ENCODE measurements around the gene RNF13.
"Not testable (repeated sequence)": the region's sequence is repeated elsewhere in the genome, so short reads cannot be mapped to it uniquely, and the experiment has no call there.

RNF13 gene

DNA sequence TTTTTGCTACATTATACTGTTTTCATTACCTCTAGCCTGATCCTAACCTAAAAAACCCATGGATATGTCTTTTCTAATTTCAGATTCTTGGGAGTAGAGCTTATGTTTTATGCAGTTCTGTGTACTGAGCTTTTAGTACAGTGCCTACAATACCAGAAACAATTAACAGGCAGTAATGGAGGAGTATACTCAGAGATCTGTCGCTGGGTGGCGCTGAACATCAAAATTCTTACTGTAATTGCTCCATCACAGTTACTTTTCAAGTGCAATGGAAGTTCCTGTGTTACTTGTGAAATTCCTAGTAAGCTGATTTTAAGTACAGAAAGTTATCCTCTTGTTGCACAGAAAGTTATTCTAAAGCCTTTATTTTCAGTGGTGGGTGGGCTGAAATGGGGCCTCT lies 66.9 kb downstream of the RNF13 start:
- CTCF ChIA-PET: interaction anchor here (0.7 to 1.8 kb wide), 6 partner anchors 12 to 305 kb away, joined by 3 to 6 read pairs (median 3); no protein-coding TSS in a partner anchor
- peak; percentile 54 for DNase-seq
- Mint-ChIP-seq H3K4me3 (no peak overlapping the region), H3K27me3 (no peaks in the 10 kb centered on the region), H3K36me3 (peaks cover 9% of the 10 kb centered on the region), H3K9me3 (peaks cover 6% of the 10 kb centered on the region), H3K4me1 (peaks cover 5% of the 10 kb centered on the region), H3K27ac (no peak overlapping the region)

DNA sequence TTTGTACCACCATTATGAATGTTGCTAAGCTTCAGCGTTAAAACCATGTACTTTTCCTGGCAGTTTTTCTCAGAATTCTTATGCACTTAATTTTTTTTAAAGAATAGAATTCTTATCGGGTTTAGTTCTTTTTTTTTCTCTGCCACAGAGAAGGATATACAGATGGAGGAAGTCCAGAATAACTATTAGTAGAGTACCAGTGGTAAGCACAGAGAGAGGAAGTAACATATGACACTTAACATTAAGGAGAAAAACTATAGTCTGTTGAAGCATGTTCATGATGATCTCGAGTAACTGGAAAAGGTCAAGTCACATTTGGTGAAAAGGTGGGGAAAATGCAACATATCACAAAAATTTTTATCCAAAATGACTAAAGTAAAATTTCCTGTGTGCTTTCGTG lies 68.9 kb downstream of the RNF13 start:
- no peak for DNase-seq
- peaks cover 13% of the 10 kb centered on the region for H3K36me3 Mint-ChIP-seq
- H3K9me3 Mint-ChIP-seq: peaks cover 6% of the 10 kb centered on the region
- peaks cover 11% of the 10 kb centered on the region for H3K4me1 Mint-ChIP-seq
- CTCF ChIA-PET: interaction anchor here (1.2 kb wide), 1 partner anchor 9 kb away, joined by 3 read pairs; no protein-coding TSS in a partner anchor
- H3K27ac Mint-ChIP-seq: no peak overlapping the region
- H3K4me3 Mint-ChIP-seq: no peak overlapping the region
- no peaks in the 10 kb centered on the region for H3K27me3 Mint-ChIP-seq

DNA sequence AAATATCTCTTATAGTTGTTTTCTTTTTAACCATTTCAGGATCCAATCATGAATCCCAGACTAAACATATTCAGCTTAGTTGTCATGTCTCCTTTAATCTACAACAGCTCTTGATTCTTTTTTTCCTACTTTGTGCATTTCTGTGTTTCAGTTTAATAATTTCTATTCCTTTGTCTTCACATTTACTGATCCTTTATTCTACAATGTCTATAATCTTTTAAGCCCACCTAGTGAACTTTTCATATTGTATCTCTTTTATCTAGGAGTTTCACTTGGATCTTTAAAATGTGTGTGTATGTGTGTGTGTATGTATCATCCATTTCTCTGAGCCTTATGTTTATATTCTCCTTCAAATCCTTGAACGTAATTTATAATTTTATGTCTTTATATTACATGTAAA lies 70.1 kb downstream of the RNF13 start:
- peaks cover 6% of the 10 kb centered on the region for H3K9me3 Mint-ChIP-seq
- H3K4me1 Mint-ChIP-seq: peaks cover 11% of the 10 kb centered on the region
- CTCF ChIA-PET: interaction anchor here (1.0 kb wide), 1 partner anchor 82 kb away, joined by 3 read pairs; no protein-coding TSS in a partner anchor

DNA sequence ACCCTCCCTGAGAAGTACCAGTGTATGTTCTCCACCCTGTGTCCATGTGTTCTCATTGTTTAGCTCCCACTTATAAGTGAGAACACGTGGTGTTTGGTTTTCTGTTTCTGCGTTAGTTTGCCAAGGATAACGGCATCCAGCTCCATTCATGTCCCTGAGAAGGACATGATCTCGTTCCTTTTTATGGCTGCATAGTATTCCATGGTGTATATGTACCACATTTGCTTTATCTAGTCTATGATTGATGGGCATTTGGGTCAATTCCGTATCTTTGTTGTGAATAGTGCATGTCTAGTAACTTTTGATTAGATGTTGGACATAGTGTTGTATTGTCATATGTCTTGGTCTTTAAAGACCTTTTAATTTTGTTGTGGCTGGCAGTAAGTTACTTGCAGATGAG lies 70.8 kb downstream of the RNF13 start:
- not testable (repeated sequence) for H3K27ac Mint-ChIP-seq, H3K9me3 Mint-ChIP-seq, H3K27me3 Mint-ChIP-seq, H3K4me3 Mint-ChIP-seq, DNase-seq
- peaks cover 19% of the 10 kb centered on the region for H3K36me3 Mint-ChIP-seq
- CTCF ChIA-PET: interaction anchor here (1.0 kb wide), 1 partner anchor 83 kb away, joined by 3 read pairs; no protein-coding TSS in a partner anchor
- peaks cover 11% of the 10 kb centered on the region for H3K4me1 Mint-ChIP-seq

More for the DNA sequence above, 70.1 kb downstream of the RNF13 start:
- no peaks in the 10 kb centered on the region for H3K27me3 Mint-ChIP-seq
- no peak overlapping the region for H3K27ac Mint-ChIP-seq
- no peak overlapping the region for H3K4me3 Mint-ChIP-seq
- peaks cover 17% of the 10 kb centered on the region for H3K36me3 Mint-ChIP-seq
- no peak for DNase-seq

DNA sequence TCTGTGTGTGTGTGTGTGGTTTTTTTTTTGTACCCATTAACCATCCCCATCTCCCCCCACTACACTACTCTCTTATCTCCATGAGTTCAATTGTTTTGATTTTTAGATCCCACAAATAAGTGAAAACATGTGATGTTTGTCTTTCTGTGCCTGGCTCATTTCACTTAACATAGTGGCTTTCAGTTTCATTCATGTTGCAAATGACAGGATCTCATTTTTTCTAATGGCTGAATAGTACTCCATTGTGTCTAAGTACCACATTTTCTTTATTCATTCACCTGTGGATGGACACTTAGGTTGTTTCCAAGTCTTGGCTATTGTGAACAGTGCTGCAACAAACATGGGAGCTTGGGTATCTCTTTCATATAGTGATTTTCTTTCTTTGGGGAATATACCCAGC lies 71.8 kb downstream of the RNF13 start:
- DNase-seq, H3K27ac Mint-ChIP-seq, H3K27me3 Mint-ChIP-seq, H3K4me3 Mint-ChIP-seq, CTCF ChIA-PET, H3K9me3 Mint-ChIP-seq: not testable (repeated sequence)
- peaks cover 19% of the 10 kb centered on the region for H3K36me3 Mint-ChIP-seq
- peaks cover 11% of the 10 kb centered on the region for H3K4me1 Mint-ChIP-seq

DNA sequence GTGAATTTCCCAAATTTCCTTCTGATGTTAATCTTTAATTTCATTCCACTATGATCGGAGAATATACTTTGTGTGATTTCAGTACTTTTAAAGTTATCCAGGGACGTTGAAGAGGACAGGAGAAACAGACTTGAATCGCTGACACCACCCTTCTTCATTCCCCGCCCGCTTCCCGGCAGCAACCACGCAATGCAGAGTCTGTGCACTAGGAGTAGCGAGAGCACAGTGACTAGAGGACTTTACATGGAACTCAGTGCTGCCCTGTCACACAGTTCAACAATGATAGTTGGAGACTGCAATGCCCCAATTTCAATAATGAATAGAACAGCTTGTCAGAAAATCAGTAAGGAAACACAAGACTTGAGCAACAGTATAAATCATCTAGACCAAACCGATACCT lies 73.9 kb downstream of the RNF13 start:
- Mint-ChIP-seq H3K27me3 (no peaks in the 10 kb centered on the region), H3K4me1 (peaks cover 11% of the 10 kb centered on the region), H3K4me3 (no peak overlapping the region), H3K9me3 (peaks cover 6% of the 10 kb centered on the region), H3K36me3 (peaks cover 21% of the 10 kb centered on the region), H3K27ac (no peak overlapping the region)
- CTCF ChIA-PET: no interaction called here
- DNase-seq: no peak

DNA sequence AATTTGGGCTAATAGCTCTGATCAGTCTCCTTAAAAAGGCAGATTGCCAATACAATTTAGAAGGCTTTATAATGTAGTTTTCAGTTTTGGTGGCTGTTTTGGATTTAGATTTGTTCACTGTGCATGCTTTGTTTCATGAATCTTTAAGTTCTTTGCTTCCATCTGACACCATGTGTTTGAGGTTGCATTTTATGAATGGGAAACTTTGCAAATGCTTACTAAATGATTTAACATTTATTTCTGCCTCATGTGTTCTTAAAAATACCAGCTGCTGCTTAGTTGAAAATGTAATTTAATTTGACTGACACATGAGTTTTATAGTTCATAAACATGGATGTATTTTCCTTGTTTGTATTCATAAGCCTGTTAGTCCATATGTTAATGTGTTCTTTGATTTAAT lies 78.6 kb downstream of the RNF13 start:
- no peak for DNase-seq
- Mint-ChIP-seq H3K4me3 (no peak overlapping the region), H3K27me3 (no peaks in the 10 kb centered on the region), H3K9me3 (no peaks in the 10 kb centered on the region), H3K27ac (no peak overlapping the region), H3K4me1 (no peaks in the 10 kb centered on the region), H3K36me3 (peaks cover 13% of the 10 kb centered on the region)
- CTCF ChIA-PET: interaction anchor here (0.8 to 2.0 kb wide), 2 partner anchors 12 to 14 kb away, joined by 3 to 6 read pairs; no protein-coding TSS in a partner anchor

DNA sequence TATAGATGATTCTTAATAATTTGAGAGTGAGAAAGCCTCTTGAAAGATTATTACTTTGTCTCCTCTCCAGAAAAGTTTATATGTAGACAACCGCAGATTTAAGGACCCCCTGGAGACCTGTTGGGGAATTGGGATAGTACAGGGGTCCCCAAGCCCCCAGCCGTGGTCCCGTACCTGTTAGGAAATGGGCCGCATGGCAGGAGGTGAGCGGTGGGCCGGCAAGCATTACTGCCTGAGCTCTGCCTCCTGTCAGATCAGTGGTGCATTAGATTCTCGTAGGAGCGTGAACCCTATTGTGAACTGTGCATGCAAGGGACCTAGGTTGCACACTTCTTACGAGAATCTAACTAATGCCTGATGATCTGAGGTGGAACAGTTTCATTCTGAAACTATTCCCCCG lies 79.4 kb downstream of the RNF13 start:
- H3K36me3 Mint-ChIP-seq: peaks cover 11% of the 10 kb centered on the region
- H3K4me1 Mint-ChIP-seq: no peaks in the 10 kb centered on the region
- no peak overlapping the region for H3K27ac Mint-ChIP-seq
- DNase-seq: no peak
- CTCF ChIA-PET: interaction anchor here (2.0 kb wide), 1 partner anchor 12 kb away, joined by 6 read pairs; no protein-coding TSS in a partner anchor
- no peaks in the 10 kb centered on the region for H3K9me3 Mint-ChIP-seq
- H3K4me3 Mint-ChIP-seq: no peak overlapping the region
- H3K27me3 Mint-ChIP-seq: no peaks in the 10 kb centered on the region

DNA sequence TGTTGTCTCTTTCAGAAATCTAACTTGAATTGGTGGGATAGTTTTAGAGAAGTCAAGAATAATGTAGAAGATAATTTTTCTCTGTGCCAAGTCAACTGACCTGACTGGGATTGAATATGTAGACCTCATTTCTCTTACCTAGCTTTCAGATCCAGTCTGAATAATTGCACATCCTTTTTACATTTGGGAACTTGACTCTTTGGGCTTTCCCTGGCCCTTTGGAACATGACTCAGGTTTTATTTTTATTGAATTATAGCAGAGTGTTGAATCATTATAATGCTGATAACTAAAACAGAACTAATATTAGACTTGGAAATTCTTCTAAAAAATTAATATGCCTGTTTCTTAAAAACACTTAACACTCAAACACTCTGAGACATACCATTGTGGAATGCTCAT lies 81.2 kb downstream of the RNF13 start:
- Mint-ChIP-seq H3K4me3 (no peak overlapping the region), H3K27me3 (no peaks in the 10 kb centered on the region), H3K4me1 (no peaks in the 10 kb centered on the region), H3K27ac (no peak overlapping the region), H3K36me3 (peaks cover 16% of the 10 kb centered on the region), H3K9me3 (no peaks in the 10 kb centered on the region)
- DNase-seq: no peak
- CTCF ChIA-PET: interaction anchor here (2.0 kb wide), 1 partner anchor 14 kb away, joined by 5 read pairs; no protein-coding TSS in a partner anchor

DNA sequence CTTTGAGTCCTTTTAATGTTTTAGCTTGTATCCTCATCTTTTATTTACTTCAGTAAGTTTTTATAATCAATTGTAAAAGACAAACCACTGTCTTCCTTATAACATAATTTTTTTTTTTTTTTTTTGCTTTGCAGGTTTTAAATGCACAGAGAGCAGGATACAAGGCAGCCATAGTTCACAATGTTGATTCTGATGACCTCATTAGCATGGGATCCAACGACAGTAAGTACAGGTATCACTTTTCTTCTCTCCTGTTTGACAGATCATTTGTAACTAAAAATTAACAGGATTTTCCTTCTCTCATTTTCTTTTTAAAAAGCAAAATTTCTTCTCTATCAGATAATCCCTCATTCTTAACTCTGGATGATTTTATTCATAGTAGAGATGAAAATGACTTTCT lies 82.3 kb downstream of the RNF13 start:
- peaks cover 16% of the 10 kb centered on the region for H3K36me3 Mint-ChIP-seq
- CTCF ChIA-PET: no interaction called here
- no peak for DNase-seq

DNA sequence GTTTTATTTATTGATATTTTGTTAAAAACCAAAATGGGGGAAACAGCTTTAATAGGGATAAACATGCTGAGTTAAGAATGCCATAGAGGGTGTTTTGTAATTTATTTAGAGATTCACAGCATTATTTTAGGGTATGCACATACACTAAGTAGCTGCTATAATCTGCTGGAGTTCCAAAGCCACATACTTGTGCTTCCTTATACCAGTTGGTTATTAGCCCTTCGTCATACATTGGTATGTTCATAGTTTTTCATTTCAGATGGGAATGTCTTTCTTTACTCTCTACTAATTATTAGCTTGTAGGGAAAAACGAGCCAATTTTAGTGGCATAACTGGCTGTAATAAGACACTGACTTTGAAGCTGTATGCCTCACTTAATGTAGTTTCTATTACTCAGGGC lies 82.8 kb downstream of the RNF13 start:
- no peaks in the 10 kb centered on the region for H3K4me1 Mint-ChIP-seq
- no peak overlapping the region for H3K27ac Mint-ChIP-seq
- no peaks in the 10 kb centered on the region for H3K9me3 Mint-ChIP-seq
- H3K4me3 Mint-ChIP-seq: no peak overlapping the region
- H3K36me3 Mint-ChIP-seq: peaks cover 16% of the 10 kb centered on the region
- H3K27me3 Mint-ChIP-seq: no peaks in the 10 kb centered on the region
- CTCF ChIA-PET: interaction anchor here (0.7 kb wide), 1 partner anchor 13 kb away, joined by 7 read pairs; no protein-coding TSS in a partner anchor
- DNase-seq: no peak

More for the DNA sequence above, 82.3 kb downstream of the RNF13 start:
- H3K27ac Mint-ChIP-seq: no peak overlapping the region
- H3K27me3 Mint-ChIP-seq: no peaks in the 10 kb centered on the region
- no peaks in the 10 kb centered on the region for H3K4me1 Mint-ChIP-seq
- H3K9me3 Mint-ChIP-seq: no peaks in the 10 kb centered on the region
- H3K4me3 Mint-ChIP-seq: no peak overlapping the region

DNA sequence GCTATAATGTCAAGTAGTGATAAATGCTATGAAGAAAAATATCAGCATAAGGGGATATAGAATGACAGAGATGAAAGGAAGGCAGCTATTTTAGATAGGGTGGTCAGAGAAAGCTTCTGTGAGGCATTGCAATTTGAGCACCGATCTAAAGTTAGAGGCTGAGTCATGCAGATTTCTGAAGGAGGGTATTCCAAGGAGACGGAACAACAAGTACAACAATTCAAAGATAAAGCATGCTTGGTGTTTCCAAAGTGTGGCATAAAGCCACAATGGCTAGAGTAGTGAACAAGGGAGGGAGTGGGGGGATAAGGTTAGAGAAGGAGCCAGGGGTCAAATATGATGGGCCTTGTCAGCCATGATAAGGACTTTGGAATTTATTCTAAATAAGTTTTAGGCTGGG lies 85.8 kb downstream of the RNF13 start:
- Mint-ChIP-seq H3K4me1 (no peaks in the 10 kb centered on the region), H3K27me3 (no peaks in the 10 kb centered on the region), H3K27ac (no peak overlapping the region), H3K36me3 (peaks cover 15% of the 10 kb centered on the region), H3K4me3 (no peak overlapping the region), H3K9me3 (no peaks in the 10 kb centered on the region)
- CTCF ChIA-PET: no interaction called here
- DNase-seq: no peak

DNA sequence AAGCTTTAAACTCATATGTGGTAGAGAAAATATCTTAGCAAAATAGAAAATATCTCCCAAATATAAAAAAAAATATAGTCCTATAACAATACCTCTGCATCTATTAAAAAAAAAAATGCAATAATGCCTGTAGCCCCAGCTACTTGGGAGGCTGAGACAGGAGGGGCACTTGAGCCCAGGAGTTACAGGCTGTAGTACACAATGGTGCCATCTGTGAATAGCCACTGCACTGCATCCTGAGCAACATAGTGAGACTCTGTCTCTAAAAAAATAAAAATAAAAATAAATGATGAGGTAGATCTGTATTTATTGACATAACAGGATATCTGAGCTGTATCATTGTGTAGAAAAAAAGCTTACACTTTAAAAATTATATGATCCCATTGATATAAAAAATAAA lies 87.3 kb downstream of the RNF13 start:
- CTCF ChIA-PET: interaction anchor here (0.8 to 1.1 kb wide), 2 partner anchors 21 to 37 kb away, joined by 3 read pairs; no protein-coding TSS in a partner anchor
- H3K36me3 Mint-ChIP-seq: peaks cover 15% of the 10 kb centered on the region
- no peak overlapping the region for H3K27ac Mint-ChIP-seq
- no peaks in the 10 kb centered on the region for H3K27me3 Mint-ChIP-seq
- no peak for DNase-seq
- no peaks in the 10 kb centered on the region for H3K9me3 Mint-ChIP-seq
- no peaks in the 10 kb centered on the region for H3K4me1 Mint-ChIP-seq
- H3K4me3 Mint-ChIP-seq: no peak overlapping the region

DNA sequence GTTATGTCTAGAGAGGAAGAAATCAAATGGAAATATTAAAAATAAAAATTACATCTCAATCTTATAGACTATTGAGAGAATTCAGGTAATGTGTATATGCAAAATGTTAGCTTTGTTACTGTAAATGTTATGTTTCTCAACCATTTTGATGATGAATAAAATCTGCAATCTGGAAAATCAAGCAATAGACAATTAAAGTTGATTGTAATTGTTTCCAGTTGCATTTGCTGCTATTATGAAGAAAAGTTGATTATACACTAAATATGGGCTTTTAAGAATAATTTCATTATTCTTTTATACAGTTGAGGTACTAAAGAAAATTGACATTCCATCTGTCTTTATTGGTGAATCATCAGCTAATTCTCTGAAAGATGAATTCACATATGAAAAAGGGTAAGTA lies 88.8 kb downstream of the RNF13 start:
- H3K27me3 Mint-ChIP-seq: no peaks in the 10 kb centered on the region
- DNase-seq: no peak
- no peak overlapping the region for H3K27ac Mint-ChIP-seq
- H3K36me3 Mint-ChIP-seq: peaks cover 11% of the 10 kb centered on the region
- CTCF ChIA-PET: no interaction called here
- H3K4me1 Mint-ChIP-seq: no peaks in the 10 kb centered on the region
- no peaks in the 10 kb centered on the region for H3K9me3 Mint-ChIP-seq
- no peak overlapping the region for H3K4me3 Mint-ChIP-seq

DNA sequence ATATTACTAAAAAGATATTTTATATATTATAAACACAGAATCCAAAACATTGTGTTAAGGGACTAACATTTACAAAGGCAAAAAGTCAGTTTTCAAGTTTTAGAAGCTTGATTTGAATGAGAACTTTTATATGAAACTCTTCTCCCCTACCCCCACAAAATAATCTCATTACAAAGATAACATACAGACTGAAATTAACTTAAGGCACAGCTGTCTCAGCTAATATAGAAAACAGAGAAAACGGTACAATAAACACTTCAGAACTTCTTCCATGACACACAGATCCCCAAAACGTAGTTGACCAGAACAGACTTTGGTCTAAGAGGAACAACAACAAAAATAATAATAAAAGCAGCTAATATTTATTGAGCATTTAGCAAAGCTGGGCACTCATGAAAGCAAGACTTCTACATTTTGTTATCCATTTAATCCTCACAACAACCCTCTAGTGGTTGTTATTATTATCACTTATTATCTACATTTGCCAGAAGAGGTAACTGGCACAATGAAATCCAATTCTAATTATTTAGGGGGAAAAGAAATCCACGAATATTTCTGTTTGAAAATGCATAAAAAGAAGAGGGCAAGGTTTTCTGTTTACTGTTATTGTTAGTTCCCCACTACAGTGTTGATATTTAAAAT lies 89.6 kb downstream of the RNF13 start:
- Mint-ChIP-seq H3K9me3 (no peaks in the 10 kb centered on the region), H3K36me3 (peaks cover 7% of the 10 kb centered on the region), H3K4me1 (no peaks in the 10 kb centered on the region), H3K4me3 (no peak overlapping the region), H3K27me3 (no peaks in the 10 kb centered on the region), H3K27ac (no peak overlapping the region)
- no peak for DNase-seq
- CTCF ChIA-PET: no interaction called here
